Esophagus (tissue), 2 donors: ENCODE results near the gene GRK5. TPM values are rescaled to one million over a fixed set of nuclear protein-coding genes. Genes with fewer than 3 reads are reported as not detected.

Experiments used
- H3K27ac ChIP-seq, 2 donors: one replicate each; pipeline ENCODE4 v1.5.1; 2013; ENCODE audit warnings: low read depth in 2 of 2, mild to moderate bottlenecking in 2 of 2, inconsistent platforms in 1 of 2, low read length in 1 of 2, moderate library complexity in 1 of 2
- H3K27me3 ChIP-seq, 2 donors: one replicate each; pipeline ENCODE4 v1.6.1; 2013; ENCODE audit warnings: low read length in 2 of 2, control low read depth in 1 of 2, mild to moderate bottlenecking in 1 of 2; ENCODE audit not compliant: insufficient read depth in 2 of 2, control insufficient read depth in 1 of 2
- H3K36me3 ChIP-seq, 2 donors: one replicate each; pipeline ENCODE4 v1.6.1; 2013; ENCODE audit warnings: low read length in 1 of 2; ENCODE audit not compliant: control insufficient read depth in 2 of 2, insufficient read depth in 2 of 2
- H3K4me1 ChIP-seq, 2 donors: one replicate each; pipeline ENCODE4 v1.6.1; 2013; ENCODE audit warnings: low read length in 1 of 2; ENCODE audit not compliant: control insufficient read depth in 2 of 2, insufficient read depth in 2 of 2
- H3K4me3 ChIP-seq, 2 donors: one replicate each; pipeline ENCODE4 v1.5.1; 2013; ENCODE audit warnings: low read length in 2 of 2, mild to moderate bottlenecking in 2 of 2, low read depth in 1 of 2, moderate library complexity in 1 of 2
- H3K9me3 ChIP-seq, 2 donors: one replicate each; pipeline ENCODE4 v1.6.1; 2013; ENCODE audit warnings: mild to moderate bottlenecking in 2 of 2, low read depth in 1 of 2, low read length in 1 of 2, moderate library complexity in 1 of 2; ENCODE audit not compliant: control insufficient read depth in 2 of 2, insufficient read depth in 1 of 2
- WGBS, 2 donors: extraction: QIAGEN DNeasy Blood & Tissue Kit; methylation state at CpG; one replicate each; pipeline ENCODE4 v1.1.7; 2013; 5-methylcytosine and 5-hydroxymethylcytosine counted together
- polyA plus RNA-seq, 2 donors: library from polyadenylated mRNA; stranded (reverse); fragments of 200-250 nt; gene quantifications; one replicate each; pipeline ENCODE4 v1.2.3, GENCODE V29; 2013
- donor health status: healthy with polysubstance abuse.
- donor health status: Bipolar disorder and iron deficiency.

Gene GRK5
- polyA plus RNA-seq, 2 donors = 3.1 to 5.2 TPM

DNA sequence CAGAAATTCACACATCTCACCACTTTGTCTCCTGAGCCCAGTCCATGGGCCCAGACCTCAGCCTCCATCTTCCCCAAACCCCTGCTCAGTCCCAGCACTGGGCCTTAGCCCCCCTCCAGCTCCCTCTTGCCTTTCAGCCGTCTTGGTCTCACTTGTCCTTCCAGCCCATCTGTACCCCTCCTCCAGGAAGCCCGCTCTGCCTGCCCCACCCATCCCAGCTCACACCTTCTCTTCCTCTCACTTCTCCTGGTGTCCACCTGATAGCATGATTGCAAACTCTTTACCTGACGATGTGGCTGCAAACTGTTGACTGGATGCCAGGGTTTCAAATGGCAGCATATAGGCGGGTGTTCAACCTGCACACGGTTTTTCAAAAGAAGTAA is 238.6 kb downstream of the GRK5 start:
- no peaks in the 10 kb centered on the region for H3K27me3 ChIP-seq
- peak overlapping the region in 1 of 2 donors; percentile 13 for H3K27ac ChIP-seq
- H3K9me3 ChIP-seq = no peaks in the 10 kb centered on the region
- peaks cover 3 to 5% of the 10 kb centered on the region in 2 donors for H3K36me3 ChIP-seq
- 64 to 74% methylated on average over 5 of the region's 5 CpGs for WGBS, 2 donors
- H3K4me3 ChIP-seq = no peak overlapping the region
- H3K4me1 ChIP-seq = peaks cover 4 to 19% of the 10 kb centered on the region in 2 donors

DNA sequence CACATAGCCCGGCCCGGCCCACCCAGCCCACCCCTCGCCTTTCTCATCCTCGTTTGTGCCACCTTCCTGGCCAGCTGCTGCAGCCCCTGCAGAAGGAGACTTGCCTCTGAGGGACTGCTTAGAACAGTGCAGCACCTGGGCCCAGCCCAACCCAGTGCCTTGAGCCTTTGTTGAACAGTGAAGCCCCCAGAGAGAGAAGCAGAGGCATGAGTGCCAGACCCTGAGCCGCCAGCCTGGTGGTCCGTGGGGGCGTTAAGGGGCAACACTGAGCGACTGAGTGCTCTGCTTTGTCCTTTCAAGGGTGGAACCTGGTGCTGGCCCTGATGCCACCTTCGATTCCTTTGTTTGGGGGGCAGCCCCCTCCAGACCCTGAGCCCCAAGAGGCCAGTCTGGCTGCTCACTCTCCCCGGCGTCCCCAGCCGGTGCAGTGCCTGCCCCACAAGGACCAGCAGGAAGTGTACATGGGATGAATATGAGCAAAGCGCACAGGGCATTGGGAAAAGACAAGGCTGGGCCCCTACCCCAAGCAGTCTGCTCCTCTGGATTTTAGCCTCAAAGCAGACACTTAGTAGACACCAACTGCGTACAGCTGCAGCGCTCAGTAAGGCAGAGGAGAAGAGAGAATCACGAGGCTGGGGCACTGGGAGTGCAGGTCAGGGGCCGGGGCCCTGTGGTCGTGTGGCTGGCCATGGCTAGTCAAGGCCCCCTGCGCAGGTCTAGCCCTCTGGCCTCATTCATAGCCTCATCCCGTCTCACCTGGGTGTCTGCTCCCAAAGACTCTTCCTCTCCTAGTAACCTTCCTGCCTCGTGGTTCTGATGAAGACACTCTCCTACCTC is 239.3 kb downstream of the GRK5 start:
- Histone ChIP-seq H3K4me1 (peaks cover 4 to 19% of the 10 kb centered on the region in 2 donors), H3K27ac (peak overlapping the region in 1 of 2 donors; percentile 8), H3K9me3 (no peaks in the 10 kb centered on the region), H3K4me3 (no peak overlapping the region), H3K27me3 (no peaks in the 10 kb centered on the region), H3K36me3 (peaks cover 3 to 5% of the 10 kb centered on the region in 2 donors)
- WGBS, 2 donors = 85 to 89% methylated on average over 20 to 21 of the region's 21 CpGs

DNA sequence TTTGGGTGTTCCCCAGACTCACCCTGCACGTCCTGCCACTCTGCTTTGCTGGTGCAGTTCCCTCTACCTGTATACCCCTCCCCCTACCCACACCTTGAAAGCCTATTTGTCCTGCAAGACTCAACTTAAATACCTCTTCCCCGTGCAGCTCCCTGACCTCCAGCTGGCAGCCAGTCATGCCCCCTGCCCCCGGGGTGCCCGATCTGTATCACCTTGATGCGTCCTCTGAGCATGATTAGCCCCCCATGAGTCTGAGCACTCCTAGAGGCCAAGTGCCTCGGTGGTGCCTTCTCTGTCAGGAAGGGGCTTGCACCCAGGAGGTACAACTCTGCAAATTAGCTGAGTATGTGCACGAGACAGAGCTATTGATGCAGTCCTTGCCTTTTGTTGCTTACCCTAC is 240.1 kb downstream of the GRK5 start:
- 74 to 77% methylated on average over 7 of the region's 7 CpGs for WGBS, 2 donors
- H3K27ac ChIP-seq = peak overlapping the region in 1 of 2 donors; percentile 8
- peaks cover 4 to 19% of the 10 kb centered on the region in 2 donors for H3K4me1 ChIP-seq
- H3K27me3 ChIP-seq = no peaks in the 10 kb centered on the region
- peaks cover 3 to 5% of the 10 kb centered on the region in 2 donors for H3K36me3 ChIP-seq
- no peaks in the 10 kb centered on the region for H3K9me3 ChIP-seq
- H3K4me3 ChIP-seq = no peak overlapping the region

DNA sequence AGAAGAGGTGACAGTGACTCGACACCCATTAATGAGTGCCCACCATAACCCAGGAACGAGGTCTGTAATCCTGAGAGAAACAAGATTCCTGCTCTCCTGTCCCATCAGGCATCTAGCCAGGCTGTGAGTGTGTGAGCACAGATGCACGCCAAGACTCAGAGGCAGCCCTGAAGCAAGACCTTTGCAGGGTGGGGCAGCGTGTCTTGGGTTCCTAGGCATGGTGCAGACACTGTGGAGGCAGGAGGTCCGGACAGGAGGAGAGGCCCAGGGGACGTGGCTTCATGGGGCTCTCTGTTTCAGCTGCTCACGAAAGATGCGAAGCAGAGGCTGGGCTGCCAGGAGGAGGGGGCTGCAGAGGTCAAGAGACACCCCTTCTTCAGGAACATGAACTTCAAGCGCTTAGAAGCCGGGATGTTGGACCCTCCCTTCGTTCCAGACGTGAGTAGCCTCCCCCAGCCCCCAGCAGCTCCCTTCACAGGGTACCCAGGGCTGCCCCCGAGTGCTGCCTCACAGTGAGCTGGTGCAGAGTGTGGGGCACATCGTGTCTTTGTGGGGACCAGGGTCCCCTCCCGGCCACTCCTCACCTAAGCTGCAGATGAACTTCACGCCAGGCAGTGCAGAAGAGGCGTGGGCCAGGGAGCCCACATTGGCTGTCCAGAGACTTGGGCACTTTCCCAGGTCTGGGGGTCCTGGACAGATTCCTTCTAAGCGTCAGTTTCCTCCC is 240.6 kb downstream of the GRK5 start:
- Histone ChIP-seq H3K27ac (no peak overlapping the region), H3K4me1 (peaks cover 4 to 19% of the 10 kb centered on the region in 2 donors), H3K36me3 (peaks cover 3 to 5% of the 10 kb centered on the region in 2 donors), H3K4me3 (no peak overlapping the region), H3K27me3 (no peaks in the 10 kb centered on the region), H3K9me3 (no peaks in the 10 kb centered on the region)
- WGBS, 2 donors = 82 to 89% methylated on average over 18 of the region's 18 CpGs

DNA sequence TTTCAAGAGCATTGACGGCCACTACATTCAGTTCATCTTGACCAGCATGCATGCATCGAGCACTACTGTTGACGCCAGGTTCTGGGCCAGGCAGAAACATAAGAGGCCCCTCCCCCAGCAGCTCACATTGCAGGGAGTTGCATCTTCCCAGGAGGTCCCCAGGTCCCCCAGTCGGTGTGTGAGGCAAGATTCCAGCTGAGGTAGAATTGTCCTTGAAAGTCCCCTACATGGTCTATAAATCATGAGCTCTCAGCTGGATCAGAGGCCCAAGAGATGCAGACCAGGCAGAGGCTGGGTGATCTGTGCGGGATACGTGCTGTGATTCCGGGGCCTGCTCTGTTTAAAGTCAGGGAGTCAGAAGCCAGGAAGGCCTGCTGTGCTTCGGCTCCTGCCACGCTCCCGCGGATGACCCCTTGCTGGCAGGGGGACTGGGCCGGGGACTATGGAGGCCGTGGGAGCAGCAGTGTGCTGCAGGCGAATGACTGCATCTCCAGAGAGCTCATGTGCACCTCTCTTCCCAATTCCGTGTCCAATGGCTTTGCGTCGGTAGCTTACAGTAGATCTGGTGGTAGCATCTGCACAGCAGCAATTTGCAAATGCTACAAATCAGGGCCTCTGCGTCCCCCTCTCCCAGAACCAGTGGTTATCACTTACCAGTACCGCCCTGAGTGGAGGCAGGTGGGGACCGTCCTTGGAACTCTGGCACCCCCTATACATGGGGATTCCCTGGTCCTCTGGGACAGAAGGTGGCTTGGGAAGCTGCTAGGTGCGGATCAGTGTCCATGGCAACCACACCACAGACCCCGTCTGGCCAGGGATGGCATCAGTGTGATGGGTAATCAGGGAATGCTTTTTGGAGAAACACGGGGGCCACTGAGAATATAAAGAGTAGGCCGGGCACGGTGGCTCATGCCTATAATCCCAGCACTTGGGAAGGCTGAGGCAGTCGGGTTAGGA is 241.5 kb downstream of the GRK5 start:
- WGBS, 2 donors = 88 to 89% methylated on average over 26 of the region's 26 CpGs
- no peaks in the 10 kb centered on the region for H3K9me3 ChIP-seq
- H3K27me3 ChIP-seq = no peaks in the 10 kb centered on the region
- H3K36me3 ChIP-seq = peaks cover 3 to 6% of the 10 kb centered on the region in 2 donors
- no peak overlapping the region for H3K4me3 ChIP-seq
- no peak overlapping the region for H3K27ac ChIP-seq
- H3K4me1 ChIP-seq = peaks cover 4 to 19% of the 10 kb centered on the region in 2 donors

DNA sequence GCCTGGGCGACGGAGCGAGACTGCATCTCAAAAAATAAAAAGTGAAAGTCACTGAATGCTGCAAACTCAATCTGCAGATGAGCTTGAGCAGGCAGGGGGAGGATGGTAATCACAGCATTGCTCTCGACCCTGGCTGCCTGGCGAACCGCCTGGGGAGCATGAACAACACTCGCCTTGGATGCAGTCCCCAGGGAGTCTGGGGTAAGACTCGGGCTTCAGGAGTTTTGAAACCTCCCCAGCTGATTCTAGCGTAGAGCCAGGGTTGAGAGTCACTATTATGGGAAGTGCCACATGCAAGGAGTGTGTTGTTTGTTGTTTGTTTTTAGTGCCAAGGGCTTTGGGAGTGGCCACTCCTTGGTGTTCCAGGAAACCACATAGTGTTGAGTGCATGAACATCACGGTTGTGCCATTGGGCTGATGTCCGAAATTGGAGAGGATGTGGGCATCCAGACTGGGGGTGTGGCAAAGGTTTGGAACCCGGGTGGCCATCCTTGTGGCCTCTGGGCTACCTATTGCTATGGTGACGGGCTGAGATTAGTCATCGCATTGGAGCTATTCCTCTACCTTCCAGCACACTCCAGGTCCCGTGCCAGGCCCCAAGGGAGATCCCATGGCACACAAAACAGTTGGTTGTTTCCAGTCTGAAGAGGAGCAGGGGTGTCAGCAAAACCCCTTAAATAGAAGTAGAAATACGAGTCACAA is 242.5 kb downstream of the GRK5 start:
- Histone ChIP-seq H3K4me3 (no peak overlapping the region), H3K27ac (peak overlapping the region in 1 of 2 donors; percentile 8), H3K9me3 (no peaks in the 10 kb centered on the region), H3K36me3 (peaks cover 3 to 8% of the 10 kb centered on the region in 2 donors), H3K4me1 (peaks cover 4 to 19% of the 10 kb centered on the region in 2 donors), H3K27me3 (no peaks in the 10 kb centered on the region)
- 55 to 64% methylated on average over 16 of the region's 16 CpGs for WGBS, 2 donors

DNA sequence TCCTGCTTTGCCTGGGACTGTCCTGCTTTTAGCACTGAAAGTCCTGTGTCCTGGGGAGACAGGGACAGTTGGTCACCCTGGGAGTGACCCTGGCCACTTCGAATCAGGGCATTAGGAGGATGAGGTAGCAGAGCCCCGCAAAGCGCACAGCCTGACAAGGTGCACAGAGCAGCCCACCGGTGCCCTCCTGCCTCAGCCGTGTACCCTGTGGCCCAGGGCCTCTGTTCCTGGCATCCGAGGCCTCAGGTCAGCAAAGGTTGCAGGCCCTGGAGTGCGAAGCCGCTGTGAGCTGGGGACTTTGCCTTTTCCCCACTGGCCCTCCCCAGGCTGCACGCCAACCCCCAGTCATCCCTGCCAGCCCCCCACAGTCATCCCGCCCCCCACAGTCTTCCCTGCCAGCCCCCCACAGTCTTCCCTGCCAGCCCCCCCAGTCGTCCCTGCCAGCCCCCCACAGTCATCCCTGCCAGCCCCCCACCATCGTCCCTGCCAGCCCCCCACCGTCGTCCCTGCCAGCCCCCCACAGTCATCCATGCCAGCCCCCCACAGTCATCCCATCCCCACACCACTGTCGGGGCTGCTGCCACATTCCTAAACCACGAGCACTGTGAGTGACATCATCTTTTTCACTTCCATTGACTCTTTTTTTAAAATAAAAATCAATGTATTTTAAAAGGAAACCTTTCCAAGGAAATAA is 243.4 kb downstream of the GRK5 start:
- peaks cover 4 to 15% of the 10 kb centered on the region in 2 donors for H3K4me1 ChIP-seq
- WGBS, 2 donors = 75 to 78% methylated on average over 15 to 16 of the region's 16 CpGs
- no peak overlapping the region for H3K4me3 ChIP-seq
- H3K9me3 ChIP-seq = no peaks in the 10 kb centered on the region
- H3K36me3 ChIP-seq = peaks cover 3 to 8% of the 10 kb centered on the region in 2 donors
- H3K27me3 ChIP-seq = no peaks in the 10 kb centered on the region
- no peak overlapping the region for H3K27ac ChIP-seq

DNA sequence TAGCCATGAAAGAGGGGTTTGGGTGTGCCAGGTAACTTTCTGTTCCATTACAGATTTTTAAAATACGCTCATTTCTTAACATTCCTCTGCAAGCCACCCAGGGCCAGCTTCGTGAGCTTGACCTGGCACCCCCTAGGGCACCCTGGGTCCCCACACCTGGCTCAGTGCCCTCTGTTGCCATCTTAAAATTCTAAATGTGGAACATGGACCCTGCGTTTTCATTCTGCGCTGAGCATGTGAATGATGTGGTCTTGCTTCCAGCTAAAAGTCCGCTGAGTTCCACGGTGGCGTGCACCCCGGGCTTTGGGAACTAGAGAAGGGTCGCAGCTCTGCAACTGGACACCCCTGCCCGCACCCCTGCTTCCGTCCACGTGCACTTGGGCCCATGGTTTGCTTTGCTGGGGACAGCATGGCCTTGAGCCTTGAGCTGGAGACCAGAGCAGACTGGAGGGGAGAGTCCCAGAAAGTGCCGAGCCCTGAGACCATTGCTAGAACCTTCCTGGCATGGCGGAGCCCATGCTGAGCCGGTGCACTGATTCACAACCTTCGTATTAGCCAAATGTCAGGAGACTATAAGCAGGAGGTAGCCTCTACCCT is 244.0 kb downstream of the GRK5 start:
- Histone ChIP-seq H3K9me3 (no peaks in the 10 kb centered on the region), H3K4me1 (peaks cover 4 to 12% of the 10 kb centered on the region in 2 donors), H3K27me3 (no peaks in the 10 kb centered on the region), H3K36me3 (peaks cover 3 to 8% of the 10 kb centered on the region in 2 donors), H3K4me3 (no peak overlapping the region), H3K27ac (no peak overlapping the region)
- WGBS, 2 donors = 94 to 95% methylated on average over 16 of the region's 16 CpGs
